ENCODE data around the gene PAOX. TPM values are rescaled to one million over a fixed set of nuclear protein-coding genes. Genes with fewer than 3 reads are reported as not detected.

Gene PAOX
- polyA plus RNA-seq, 2 of the 4 experiments (the other 2 are of a cell fraction): 1.6 to 2.3 TPM

- DNase-seq (ENCODE audit: low read depth in 1 of 2, low spot score in 1 of 2) (no peak), ATAC-seq (no peak), FAIRE-seq (no peak)
- WGBS (ENCODE audit: missing lambda C conversion rate): 85% methylated on average over 8 of the region's 12 CpGs
- Histone ChIP-seq H3K4me2 (no peak overlapping the region), H3K9me3 (no peaks in the 10 kb centered on the region), H3K4me3 (no peak overlapping the region), H3K27ac (no peak overlapping the region), H3K4me1 (peaks cover 14% of the 10 kb centered on the region; the same call in 2 of the 3 replicates)
- ChIA-PET POLR2A (no interaction called here), CTCF (interaction anchor here (0.7 to 3.0 kb wide), 3 partner anchors 62 to 84 kb away, joined by 3 to 15 read pairs (median 5); no protein-coding TSS in a partner anchor)
- TF ChIP-seq HOXB5 (CRISPR knock-in tag; IDR thresholded peaks at IDR 0.05) (no peak), CTCF (IDR thresholded peaks at IDR 0.05) (no peak), EP300 (IDR thresholded peaks at IDR 0.05) (no peak), ZSCAN20 (CRISPR knock-in tag; IDR thresholded peaks at IDR 0.05) (no peak), MAFK (IDR thresholded peaks at IDR 0.05; ENCODE audit: partially characterized antibody) (no peak), CHD4 (IDR thresholded peaks at IDR 0.05; ENCODE audit: borderline replicate concordance) (no peak), JUN (IDR thresholded peaks at IDR 0.05) (no peak), ATOH8 (CRISPR knock-in tag; IDR thresholded peaks at IDR 0.05; ENCODE audit: low read depth) (no peak), E2F6 (IDR thresholded peaks at IDR 0.05; ENCODE audit: borderline replicate concordance, low read depth) (no peak), MYC (IDR thresholded peaks at IDR 0.05; ENCODE audit: borderline replicate concordance, low read length) (no peak)
Observed at GRCh38 chr10:133391761-133392518, 12.9 kb downstream of the PAOX start.

- ATAC-seq: no peak
- ChIA-PET POLR2A (no interaction called here), CTCF (interaction anchor here (0.6 to 1.9 kb wide), 4 partner anchors 17 to 65 kb away, joined by 3 to 6 read pairs (median 4); no protein-coding TSS in a partner anchor)
- DNase-seq (ENCODE audit: low read depth in 1 of 2, low spot score in 1 of 2): no peak
- H3K4me1 ChIP-seq: peaks cover 14% of the 10 kb centered on the region; the same call in 2 of the 3 replicates
- TF ChIP-seq KDM1A (IDR thresholded peaks at IDR 0.05; ENCODE audit: low read depth) (no peak), NFE2L2 (conservative IDR thresholded peaks at IDR 0.05; ENCODE audit: low read length) (no peak)
- 34% methylated on average over 27 of the region's 27 CpGs for WGBS (ENCODE audit: missing lambda C conversion rate)
- H3K4me2 ChIP-seq: peak overlapping the region; percentile 61
- H3K27ac ChIP-seq: peak overlapping the region; percentile 58 to 97
- no peaks in the 10 kb centered on the region for H3K9me3 ChIP-seq
- H3K4me3 ChIP-seq: peak overlapping the region; percentile 29; the same call in 2 of the 3 replicates
- FAIRE-seq: no peak
Observed at GRCh38 chr10:133393401-133394063, 14.5 kb downstream of the PAOX start.

GRCh38 chr10:133394064-133394663 lies 15.1 kb downstream of the PAOX start, which contains the start of gene MTG1:
Gene MTG1 (plus strand): TSS chr10:133394157. CDS start chr10:133394221, 64 bp downstream.
- ATAC-seq: peak; percentile 98 to 100
- FAIRE-seq: no peak
- ChIA-PET POLR2A (no interaction called here), CTCF (interaction anchor here (0.6 to 1.9 kb wide), 3 partner anchors 19 to 66 kb away, joined by 3 to 5 read pairs (median 3); no protein-coding TSS in a partner anchor)
- H3K9me3 ChIP-seq: no peaks in the 10 kb centered on the region
- peak; percentile 93 to 97 for DNase-seq (ENCODE audit: low read depth in 1 of 2, low spot score in 1 of 2)
- WGBS (ENCODE audit: missing lambda C conversion rate): 3% methylated on average over 17 of the region's 69 CpGs
- peak within 1 kb of the TSS; percentile 63 for H3K4me3 ChIP-seq
- TF ChIP-seq USF2 (IDR thresholded peaks at IDR 0.05): peak; percentile 37
- TF ChIP-seq PHF8 (IDR thresholded peaks at IDR 0.05; ENCODE audit: borderline replicate concordance, low read depth): peak; percentile 88; the same call in 1 of the 2 replicates
- TF ChIP-seq E2F6 (IDR thresholded peaks at IDR 0.05; ENCODE audit: borderline replicate concordance, low read depth): peak; percentile 65; the same call in 1 of the 2 replicates
- TF ChIP-seq BCL3 (IDR thresholded peaks at IDR 0.05): peak; percentile 78; the same call in 2 of the 3 replicates
- peak; percentile 58; the same call in 1 of the 2 replicates for TF ChIP-seq PBX3 (IDR thresholded peaks at IDR 0.05)
- TF ChIP-seq CEBPB (IDR thresholded peaks at IDR 0.05): no peak
- peak; percentile 82 to 95 for TF ChIP-seq JUN (IDR thresholded peaks at IDR 0.05)
- TF ChIP-seq MYC (IDR thresholded peaks at IDR 0.05; ENCODE audit: borderline replicate concordance, low read length): peak; percentile 87
- TF ChIP-seq POLR2A (IDR thresholded peaks at IDR 0.05; ENCODE audit: low read length): peak; percentile 89
- TF ChIP-seq GATA3 (IDR thresholded peaks at IDR 0.05; ENCODE audit: borderline replicate concordance): 0 out of 2 replicates have a peak, but pooled peaks have one; percentile 20
- TF ChIP-seq RFX5 (IDR thresholded peaks at IDR 0.05): no peak
- TF ChIP-seq MAX (IDR thresholded peaks at IDR 0.05): peak; percentile 94
- no peak for TF ChIP-seq EHF (CRISPR knock-in tag; IDR thresholded peaks at IDR 0.05)
- peak within 1 kb of the TSS; percentile 85 to 97 for H3K27ac ChIP-seq
- H3K4me1 ChIP-seq: peaks cover 14% of the 10 kb centered on the region; the same call in 2 of the 3 replicates
- peak within 1 kb of the TSS; percentile 83 for H3K4me2 ChIP-seq

All from A549 (cell line).